Measurements from ENCODE around the gene CFAP210.
"Not testable (repeated sequence)": the region's sequence is repeated elsewhere in the genome, so short reads cannot be mapped to it uniquely, and the experiment has no call there.

CFAP210 gene

GRCh38 chr2:169640104-169640503 is 54.1 kb downstream of the CFAP210 start:
- DNase-seq (ENCODE audit: extremely low read depth, low read depth): no peak

DNA sequence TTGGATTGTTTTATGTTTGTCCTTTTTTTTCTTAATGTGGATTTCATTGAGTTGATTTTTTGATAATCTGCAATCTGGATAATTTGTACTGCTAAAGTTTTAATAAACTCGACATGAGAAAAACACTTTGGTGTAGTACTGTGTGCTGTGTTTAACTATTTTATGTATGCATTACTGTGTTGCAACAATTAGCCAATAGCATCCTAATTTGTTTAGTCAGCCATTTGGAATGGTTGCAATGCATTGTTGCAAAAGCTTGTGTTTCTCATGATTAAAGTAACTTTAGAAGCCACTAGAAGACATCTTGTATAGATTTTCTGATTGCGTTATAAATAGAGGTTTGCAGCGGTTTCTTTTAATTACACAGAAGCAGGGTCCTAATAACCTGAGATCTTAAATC is 56.6 kb downstream of the CFAP210 start:
- H3K4me3 ChIP-seq (replicated peaks; ENCODE audit: low read depth, low read length): no peak overlapping the region
- no peak for TF ChIP-seq CTCF (IDR thresholded peaks at IDR 0.05; ENCODE audit: low read depth, low read length, missing control alignments)
- DNase-seq (ENCODE audit: extremely low read depth, low read depth): no peak

More at GRCh38 chr2:169640104-169640503, 54.1 kb downstream of the CFAP210 start:
- TF ChIP-seq CTCF (IDR thresholded peaks at IDR 0.05; ENCODE audit: low read depth, low read length, missing control alignments): no peak
- no peak overlapping the region for H3K4me3 ChIP-seq (replicated peaks; ENCODE audit: low read depth, low read length)

- DNase-seq (ENCODE audit: extremely low read depth, low read depth): no peak
- H3K4me3 ChIP-seq (replicated peaks; ENCODE audit: low read depth, low read length): no peak overlapping the region
- TF ChIP-seq CTCF (IDR thresholded peaks at IDR 0.05; ENCODE audit: low read depth, low read length, missing control alignments): no peak
Observed at GRCh38 chr2:169636440-169637097, 57.6 kb downstream of the CFAP210 start.

- DNase-seq (ENCODE audit: extremely low read depth, low read depth): no peak
- no peak for TF ChIP-seq CTCF (IDR thresholded peaks at IDR 0.05; ENCODE audit: low read depth, low read length, missing control alignments)
- H3K4me3 ChIP-seq (replicated peaks; ENCODE audit: low read depth, low read length): no peak overlapping the region
Observed at GRCh38 chr2:169625781-169626180, 68.4 kb downstream of the CFAP210 start.

- no peak for DNase-seq (ENCODE audit: extremely low read depth, low read depth)
- no peak for TF ChIP-seq CTCF (IDR thresholded peaks at IDR 0.05; ENCODE audit: low read depth, low read length, missing control alignments)
- no peak overlapping the region for H3K4me3 ChIP-seq (replicated peaks; ENCODE audit: low read depth, low read length)
Observed at GRCh38 chr2:169623235-169623634, 71.0 kb downstream of the CFAP210 start.

GRCh38 chr2:169620509-169620908 is 73.7 kb downstream of the CFAP210 start:
- TF ChIP-seq CTCF (IDR thresholded peaks at IDR 0.05; ENCODE audit: low read depth, low read length, missing control alignments): no peak
- no peak overlapping the region for H3K4me3 ChIP-seq (replicated peaks; ENCODE audit: low read depth, low read length)
- no peak for DNase-seq (ENCODE audit: extremely low read depth, low read depth)

DNA sequence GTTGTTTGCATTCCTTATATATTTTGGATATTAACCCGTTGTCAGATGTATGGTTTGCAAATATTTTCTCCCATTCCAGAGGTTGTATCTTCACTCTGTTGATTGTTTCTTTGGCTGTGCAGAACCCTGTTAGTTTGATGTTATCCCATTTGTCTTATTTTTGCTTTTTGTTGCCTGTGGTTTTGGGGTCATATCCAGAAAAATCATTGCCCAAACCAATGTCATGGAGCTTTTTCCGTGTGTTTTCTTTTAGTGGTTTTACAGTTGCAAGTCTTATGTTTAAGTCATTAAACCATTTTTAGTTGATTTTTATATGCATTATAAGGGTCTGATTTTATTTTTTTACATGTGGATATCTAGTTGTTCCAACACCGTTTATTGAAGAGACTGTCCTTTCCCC is 74.3 kb downstream of the CFAP210 start:
- no peak for DNase-seq (ENCODE audit: extremely low read depth, low read depth)
- no peak overlapping the region for H3K4me3 ChIP-seq (replicated peaks; ENCODE audit: low read depth, low read length)
- TF ChIP-seq CTCF (IDR thresholded peaks at IDR 0.05; ENCODE audit: low read depth, low read length, missing control alignments): no peak

- DNase-seq (ENCODE audit: extremely low read depth, low read depth); H3K4me3 ChIP-seq (replicated peaks; ENCODE audit: low read depth, low read length): not testable (repeated sequence)
Observed at GRCh38 chr2:169615982-169616381, 78.2 kb downstream of the CFAP210 start.

Measured in HFF-Myc (cell line).